GM12892 (cell line): ENCODE data around the gene ZFPM1.

Source experiments
- POLR2A ChIP-seq: IDR thresholded peaks from 2 replicates; pipeline ENCODE4 v1.6.1; 2011; ENCODE audit warnings: low read depth, low read length, control low read depth
- POLR2AphosphoS5 ChIP-seq: IDR thresholded peaks from 2 replicates; pipeline ENCODE4 v1.6.1; 2011; ENCODE audit warnings: low read depth, low read length, control low read depth

DNA sequence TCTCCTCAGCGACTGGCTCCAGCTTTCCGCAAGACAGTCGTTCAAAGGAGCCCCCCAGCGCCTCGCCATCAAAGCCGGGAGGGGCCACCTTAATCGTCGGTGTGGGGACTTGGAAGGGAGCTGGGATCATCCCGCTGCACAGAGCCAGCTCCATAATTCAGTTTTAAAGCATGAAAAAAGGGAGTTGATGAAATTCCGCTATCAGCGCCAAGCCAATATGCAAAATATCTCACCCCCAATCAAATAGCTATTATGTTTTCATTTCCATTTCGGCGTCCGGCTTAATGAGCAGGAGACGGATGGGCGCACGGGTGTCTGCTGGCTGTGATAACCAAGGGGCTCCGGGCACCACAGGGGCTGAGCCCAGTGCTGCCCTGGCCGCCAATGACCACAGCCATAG is 27.7 kb downstream of the ZFPM1 start:
- no peak for TF ChIP-seq POLR2A
- no peak for TF ChIP-seq POLR2AphosphoS5
